RWPE1 (cell line): ENCODE data around the gene NR0B2.
A peak's percentile ranks its signal among the peaks of the same experiment; 100 is the strongest.
"Not testable (repeated sequence)": the region's sequence is repeated elsewhere in the genome, so short reads cannot be mapped to it uniquely, and the experiment has no call there.

ENCODE experiments used
- CTCF ChIA-PET: fragments of 350-600 bp; sonication (Branson Sonifier 250); formaldehyde crosslinking; extraction: SDS; loops from one replicate; lab custom pipeline; 2021; lab: Yijun Ruan, JAX
- POLR2A ChIA-PET: fragments of 400-600 bp; formaldehyde crosslinking; extraction: SDS; loops from one replicate; lab custom pipeline; 2020; ENCODE audit warnings: antibody characterized with exemption; ENCODE audit not compliant: low non-redundant PET; lab: Yijun Ruan, JAX
- DNase-seq: peaks from one replicate; pipeline ENCODE4 v3.0.0; 2012; ENCODE audit warnings: low spot score
- H3K27ac ChIP-seq: fragments of 450-650 bp; 2 replicates; pipeline ENCODE4 v1.5.1; 2017
- CTCF ChIP-seq: fragments of 450-650 bp; conservative IDR thresholded peaks from 2 replicates; pipeline ENCODE4 v1.5.1; 2017; ENCODE audit warnings: low read depth, mild to moderate bottlenecking

The NR0B2 gene

GRCh38 chr1:26877326-26877725 is 36.4 kb downstream of the NR0B2 start:
- H3K27ac ChIP-seq: peak overlapping the region; percentile 59
- no peak for DNase-seq
- CTCF ChIA-PET: interaction anchor here (0.7 kb wide), 1 partner anchor 275 kb away, joined by 3 read pairs; no protein-coding TSS in a partner anchor
- TF ChIP-seq CTCF: no peak
- POLR2A ChIA-PET: interaction anchor here (1.5 kb wide), 1 partner anchor 12 kb away, joined by 4 read pairs; no protein-coding TSS in a partner anchor

GRCh38 chr1:26874896-26875295 is 38.9 kb downstream of the NR0B2 start:
- no peak for DNase-seq
- POLR2A ChIA-PET: no interaction called here
- no peak for TF ChIP-seq CTCF
- CTCF ChIA-PET: interaction anchor here (0.6 kb wide), 1 partner anchor 63 kb away, joined by 4 read pairs; no protein-coding TSS in a partner anchor
- H3K27ac ChIP-seq: peak overlapping the region; percentile 45

- ChIA-PET CTCF (interaction anchor here (0.6 kb wide), 1 partner anchor 16 kb away, joined by 7 read pairs; no protein-coding TSS in a partner anchor), POLR2A (interaction anchor here (0.6 kb wide), 1 partner anchor 68 kb away, joined by 3 read pairs; no protein-coding TSS in a partner anchor)
- H3K27ac ChIP-seq: peak overlapping the region; percentile 72
- not testable (repeated sequence) for DNase-seq
Measured at GRCh38 chr1:26873097-26873496, 40.7 kb downstream of the NR0B2 start.

- POLR2A ChIA-PET: interaction anchor here (0.6 to 2.1 kb wide), 8 partner anchors 9 to 42 kb away, joined by 3 to 13 read pairs (median 4); no protein-coding TSS in a partner anchor
- H3K27ac ChIP-seq: peak overlapping the region; percentile 100
Measured at GRCh38 chr1:26864610-26865480, 48.9 kb downstream of the NR0B2 start.

GRCh38 chr1:26863685-26864077 is 50.1 kb downstream of the NR0B2 start:
- peak overlapping the region; percentile 100 for H3K27ac ChIP-seq
- TF ChIP-seq CTCF: no peak
- no peak for DNase-seq
- ChIA-PET CTCF (interaction anchor here (0.5 kb wide), 1 partner anchor 95 kb away, joined by 3 read pairs; no protein-coding TSS in a partner anchor), POLR2A (interaction anchor here (0.7 to 1.7 kb wide), 2 partner anchors 14 to 97 kb away, joined by 4 to 13 read pairs; no protein-coding TSS in a partner anchor)

More at GRCh38 chr1:26864610-26865480, 48.9 kb downstream of the NR0B2 start:
- CTCF ChIA-PET: interaction anchor here (0.9 kb wide), 1 partner anchor 23 kb away, joined by 3 read pairs; no protein-coding TSS in a partner anchor
- TF ChIP-seq CTCF: no peak
- peak; percentile 93 for DNase-seq

- H3K27ac ChIP-seq: peak within 1 kb of the TSS; percentile 100
- peak; percentile 91 for DNase-seq
- POLR2A ChIA-PET: interaction anchor here (0.7 to 1.2 kb wide), 2 partner anchors 14 to 98 kb away, joined by 4 to 7 read pairs; no protein-coding TSS in a partner anchor
- TF ChIP-seq CTCF: peak; percentile 89
- CTCF ChIA-PET: interaction anchor here (0.5 to 0.8 kb wide), 5 partner anchors 15 to 191 kb away, joined by 3 to 5 read pairs (median 4); no protein-coding TSS in a partner anchor
Measured at GRCh38 chr1:26862781-26863684, 50.7 kb downstream of the NR0B2 start, which contains the start of gene SFN. Gene SFN (plus strand): TSS chr1:26863149. CDS start chr1:26863213, 64 bp downstream.
